ENCODE results near the gene CDK4. TPM values are rescaled to one million over a fixed set of nuclear protein-coding genes. Genes with fewer than 3 reads are reported as not detected.
"Not testable (repeated sequence)": the region's sequence is repeated elsewhere in the genome, so short reads cannot be mapped to it uniquely, and the experiment has no call there.

Gene CDK4
- total RNA-seq, 2 experiments from 2014 or later = 87.7 to 88.6 TPM

DNA sequence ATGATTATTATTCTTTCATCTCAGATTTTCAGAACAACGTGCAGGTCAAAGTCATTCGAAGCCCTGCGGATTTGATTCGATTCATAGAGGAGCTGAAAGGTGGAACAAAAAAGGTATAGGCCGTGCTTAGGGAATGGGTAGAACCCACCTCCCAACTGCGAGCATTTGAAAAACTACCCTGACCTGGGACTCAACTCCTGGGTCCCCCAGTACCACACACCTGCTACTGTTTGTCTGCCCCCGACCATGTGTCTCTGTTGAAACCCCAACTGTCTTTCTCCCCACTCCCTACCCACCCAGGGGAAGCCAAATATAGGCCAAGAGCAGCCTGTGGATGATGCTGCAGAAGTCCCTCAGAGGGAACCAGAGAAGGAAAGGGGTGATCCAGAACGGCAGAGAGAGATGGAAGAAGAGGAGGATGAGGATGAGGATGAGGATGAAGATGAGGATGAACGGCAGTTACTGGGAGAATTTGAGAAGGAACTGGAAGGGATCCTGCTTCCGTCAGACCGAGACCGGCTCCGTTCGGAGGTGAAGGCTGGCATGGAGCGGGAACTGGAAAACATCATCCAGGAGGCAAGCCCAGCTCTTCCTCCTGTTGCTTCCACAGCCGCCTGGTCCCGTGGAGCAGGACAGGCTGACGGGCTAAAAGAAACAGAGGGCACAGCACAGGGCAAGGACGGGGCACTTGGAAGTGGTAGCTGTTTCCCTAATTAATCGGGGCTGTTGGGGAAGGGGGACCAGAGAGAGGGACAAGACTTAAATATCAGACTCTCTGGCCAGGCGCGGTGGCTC is 34.1 kb downstream of the CDK4 start:
- H3K27ac Mint-ChIP-seq = no peak overlapping the region
- no peaks in the 10 kb centered on the region for H3K4me1 Mint-ChIP-seq
- no peak for DNase-seq
- ChIA-PET POLR2A (interaction anchor here (0.6 to 1.7 kb wide), 4 partner anchors 8 to 238 kb away, joined by 3 to 4 read pairs (median 4); partner anchors contain the start of gene ARHGAP9), CTCF (no interaction called here)
- H3K9me3 Mint-ChIP-seq = no peaks in the 10 kb centered on the region
- H3K36me3 Mint-ChIP-seq (ENCODE audit: low read depth) = peaks cover 53% of the 10 kb centered on the region
- H3K27me3 Mint-ChIP-seq = no peaks in the 10 kb centered on the region
- H3K4me3 Mint-ChIP-seq = no peak overlapping the region

DNA sequence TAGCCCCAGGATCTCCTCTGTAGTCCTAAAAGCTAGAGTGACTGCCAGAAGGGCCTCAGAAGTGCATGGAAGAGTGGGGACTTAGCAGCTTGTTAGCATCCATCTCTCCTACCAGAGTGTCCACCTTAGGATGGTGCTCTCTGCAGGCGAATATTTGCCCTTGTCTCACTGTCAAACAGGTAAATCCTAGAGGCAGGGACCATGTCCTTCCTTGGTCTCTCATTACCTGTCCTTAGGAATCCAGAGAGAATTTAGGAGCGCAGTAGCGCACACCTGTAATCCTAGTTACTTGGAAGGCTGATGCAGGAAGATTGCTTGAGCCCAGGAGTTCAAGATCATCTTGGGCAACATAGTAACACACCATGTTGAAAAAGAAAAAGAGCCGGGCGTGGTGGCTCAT is 35.0 kb downstream of the CDK4 start:
- H3K36me3 Mint-ChIP-seq (ENCODE audit: low read depth) = peaks cover 58% of the 10 kb centered on the region
- H3K27ac Mint-ChIP-seq = no peak overlapping the region
- H3K4me3 Mint-ChIP-seq = no peak overlapping the region
- POLR2A ChIA-PET = interaction anchor here (2.1 kb wide), 1 partner anchor 24 kb away, joined by 6 read pairs; no protein-coding TSS in a partner anchor
- CTCF ChIA-PET = no interaction called here
- H3K4me1 Mint-ChIP-seq = no peaks in the 10 kb centered on the region
- no peaks in the 10 kb centered on the region for H3K9me3 Mint-ChIP-seq
- no peaks in the 10 kb centered on the region for H3K27me3 Mint-ChIP-seq
- DNase-seq = no peak

DNA sequence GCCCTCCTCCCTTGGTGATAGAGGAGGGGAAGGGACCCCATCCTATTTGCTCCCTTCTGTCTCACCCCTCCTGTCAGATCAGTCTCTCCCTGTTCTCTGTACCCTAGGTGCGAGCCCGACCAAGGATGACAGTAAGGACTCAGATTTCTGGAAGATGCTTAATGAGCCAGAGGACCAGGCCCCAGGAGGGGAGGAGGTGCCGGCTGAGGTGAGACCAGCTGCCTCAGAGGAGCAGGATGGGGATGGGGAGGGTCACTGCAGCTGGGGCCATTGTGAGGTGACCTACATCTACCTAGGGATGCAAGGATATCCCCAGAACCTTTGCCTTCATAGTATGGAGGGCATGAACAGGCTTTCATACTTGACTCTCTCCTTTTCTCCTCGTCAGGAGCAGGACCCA is 35.8 kb downstream of the CDK4 start:
- Mint-ChIP-seq H3K4me3 (no peak overlapping the region), H3K4me1 (no peaks in the 10 kb centered on the region), H3K27ac (no peak overlapping the region), H3K36me3 (ENCODE audit: low read depth) (peaks cover 58% of the 10 kb centered on the region), H3K27me3 (no peaks in the 10 kb centered on the region), H3K9me3 (no peaks in the 10 kb centered on the region)
- DNase-seq = no peak
- ChIA-PET POLR2A (interaction anchor here (2.1 kb wide), 1 partner anchor 25 kb away, joined by 6 read pairs; no protein-coding TSS in a partner anchor), CTCF (interaction anchor here (1.1 kb wide), 1 partner anchor 257 kb away, joined by 3 read pairs; no protein-coding TSS in a partner anchor)

DNA sequence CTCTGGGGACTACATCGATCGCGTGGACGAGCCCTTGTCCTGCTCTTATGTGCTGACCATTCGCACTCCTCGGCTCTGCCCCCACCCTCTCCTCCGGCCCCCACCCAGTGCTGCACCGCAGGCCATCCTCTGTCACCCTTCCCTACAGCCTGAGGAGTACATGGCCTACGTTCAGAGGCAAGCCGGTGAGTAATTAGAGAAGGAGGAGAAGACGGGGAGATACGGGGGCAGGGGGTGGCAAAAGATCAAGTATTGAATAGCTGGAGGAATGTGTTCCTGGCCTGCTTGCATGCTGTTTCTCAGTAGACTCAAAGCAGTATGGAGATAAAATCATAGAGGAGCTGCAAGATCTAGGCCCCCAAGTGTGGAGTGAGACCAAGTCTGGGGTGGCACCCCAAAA is 36.3 kb downstream of the CDK4 start:
- H3K27ac Mint-ChIP-seq = no peak overlapping the region
- POLR2A ChIA-PET = interaction anchor here (2.1 kb wide), 1 partner anchor 25 kb away, joined by 6 read pairs; no protein-coding TSS in a partner anchor
- H3K4me1 Mint-ChIP-seq = no peaks in the 10 kb centered on the region
- peaks cover 55% of the 10 kb centered on the region for H3K36me3 Mint-ChIP-seq (ENCODE audit: low read depth)
- no peaks in the 10 kb centered on the region for H3K27me3 Mint-ChIP-seq
- DNase-seq = no peak
- no peak overlapping the region for H3K4me3 Mint-ChIP-seq
- no peaks in the 10 kb centered on the region for H3K9me3 Mint-ChIP-seq
- CTCF ChIA-PET = interaction anchor here (1.1 kb wide), 1 partner anchor 257 kb away, joined by 3 read pairs; no protein-coding TSS in a partner anchor

DNA sequence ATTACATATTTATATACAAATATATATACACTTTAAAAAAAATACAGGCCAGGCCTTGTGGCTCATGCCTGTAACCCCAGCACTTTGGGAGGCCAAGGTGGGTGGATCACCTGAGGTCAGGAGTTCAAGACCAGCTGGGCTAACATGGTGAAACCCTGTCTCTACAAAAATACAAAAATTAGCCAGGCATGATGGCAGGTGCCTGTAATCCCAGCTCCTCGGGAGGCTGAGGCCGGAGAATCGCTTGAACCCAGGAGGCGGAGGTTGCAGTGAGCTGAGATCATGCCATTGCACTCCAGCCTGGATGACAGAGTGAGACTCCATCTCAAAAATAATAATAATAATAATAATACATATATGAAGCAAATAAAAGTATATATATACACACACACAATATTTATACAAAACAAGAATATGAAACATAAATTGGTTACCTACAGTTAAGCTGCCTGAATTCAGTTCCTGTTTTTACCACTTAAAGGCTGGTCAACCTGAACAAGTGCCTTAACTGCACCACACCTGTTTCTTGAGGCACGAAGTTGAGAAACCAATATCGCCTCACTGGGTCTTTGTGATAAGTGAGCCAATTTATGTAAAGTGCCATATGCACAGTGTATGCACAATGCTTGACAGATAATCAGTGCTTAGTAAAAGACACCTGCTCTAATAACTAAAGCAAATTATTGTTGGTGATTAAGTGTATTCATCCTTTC is 36.9 kb downstream of the CDK4 start:
- H3K4me1 Mint-ChIP-seq, H3K9me3 Mint-ChIP-seq, DNase-seq, H3K27me3 Mint-ChIP-seq, H3K27ac Mint-ChIP-seq, H3K4me3 Mint-ChIP-seq: not testable (repeated sequence)
- POLR2A ChIA-PET = interaction anchor here (2.1 kb wide), 1 partner anchor 26 kb away, joined by 6 read pairs; no protein-coding TSS in a partner anchor
- CTCF ChIA-PET = interaction anchor here (1.1 kb wide), 1 partner anchor 256 kb away, joined by 3 read pairs; no protein-coding TSS in a partner anchor
- peaks cover 52% of the 10 kb centered on the region for H3K36me3 Mint-ChIP-seq (ENCODE audit: low read depth)

DNA sequence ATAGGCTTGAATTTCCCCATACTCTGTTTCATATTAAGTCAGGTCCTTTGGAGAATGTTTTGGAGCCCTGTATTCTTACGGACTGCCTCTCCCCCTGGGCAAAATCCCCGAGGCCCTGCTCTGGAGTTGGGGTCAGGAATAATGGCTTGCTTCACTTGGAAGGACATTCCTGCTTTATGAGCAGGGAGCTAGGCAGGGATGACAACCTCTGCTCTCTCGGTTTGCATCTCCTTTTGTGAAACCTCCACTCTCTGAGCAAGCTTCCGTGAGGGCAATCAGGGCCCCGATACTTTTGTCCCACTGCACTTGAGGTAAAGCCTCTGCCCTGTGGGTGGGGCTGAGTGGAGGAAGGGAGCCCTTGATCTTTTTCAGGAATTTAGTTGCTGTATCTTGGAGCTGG is 38.9 kb downstream of the CDK4 start:
- ChIA-PET POLR2A (interaction anchor here (0.6 to 1.1 kb wide), 3 partner anchors 8 to 601 kb away, joined by 3 to 8 read pairs (median 3); no protein-coding TSS in a partner anchor), CTCF (no interaction called here)

DNA sequence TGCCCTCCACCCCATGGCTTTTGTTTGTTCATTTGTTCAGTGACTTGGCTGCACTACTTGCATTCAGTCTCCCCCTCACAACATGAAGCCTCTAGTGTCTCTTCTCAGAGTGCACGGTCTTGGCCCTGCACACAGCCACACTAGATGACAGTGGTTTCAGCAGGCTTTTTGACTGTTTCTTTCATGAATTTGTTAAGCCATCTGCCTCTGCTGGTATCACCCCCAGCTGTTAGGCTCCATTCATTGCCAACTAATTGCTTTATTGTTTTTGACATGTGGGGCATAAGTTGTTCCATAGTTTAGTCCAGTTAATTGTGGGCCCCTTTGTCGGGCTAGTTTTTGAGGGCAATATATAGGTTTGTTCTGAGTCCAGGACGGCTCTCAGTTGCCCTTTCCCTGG is 39.4 kb downstream of the CDK4 start:
- H3K27me3 Mint-ChIP-seq = no peaks in the 10 kb centered on the region
- POLR2A ChIA-PET = interaction anchor here (0.6 to 1.1 kb wide), 2 partner anchors 11 to 600 kb away, joined by 3 to 8 read pairs; no protein-coding TSS in a partner anchor
- CTCF ChIA-PET = no interaction called here
- no peaks in the 10 kb centered on the region for H3K9me3 Mint-ChIP-seq
- DNase-seq = no peak
- H3K4me1 Mint-ChIP-seq = peaks cover 8% of the 10 kb centered on the region
- no peak overlapping the region for H3K27ac Mint-ChIP-seq
- peaks cover 37% of the 10 kb centered on the region for H3K36me3 Mint-ChIP-seq (ENCODE audit: low read depth)
- no peak overlapping the region for H3K4me3 Mint-ChIP-seq

More for the DNA sequence above, 38.9 kb downstream of the CDK4 start:
- Mint-ChIP-seq H3K27ac (no peak overlapping the region), H3K9me3 (no peaks in the 10 kb centered on the region), H3K27me3 (no peaks in the 10 kb centered on the region), H3K4me3 (no peak overlapping the region), H3K36me3 (ENCODE audit: low read depth) (peaks cover 40% of the 10 kb centered on the region), H3K4me1 (peaks cover 8% of the 10 kb centered on the region)
- no peak for DNase-seq

DNA sequence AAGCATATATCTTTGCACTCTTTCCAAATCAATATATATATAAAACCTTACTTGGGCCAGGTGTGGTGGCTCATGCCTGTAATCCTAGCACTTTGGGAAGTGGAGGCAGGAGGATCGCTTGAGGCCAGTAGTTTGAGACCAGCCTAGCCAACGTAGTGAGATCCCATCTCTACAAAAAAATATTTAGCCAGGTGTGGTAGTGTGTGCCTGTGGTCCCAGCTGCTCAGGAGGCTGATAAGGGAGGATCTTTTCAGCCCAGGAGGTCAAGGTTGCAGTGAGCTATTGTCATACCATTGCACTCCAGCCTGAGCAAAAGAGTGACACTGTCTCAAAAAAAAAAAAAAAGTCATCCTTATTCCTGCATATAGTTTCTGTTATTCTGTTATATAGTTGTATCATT is 43.8 kb downstream of the CDK4 start:
- Mint-ChIP-seq H3K4me1 (peaks cover 8% of the 10 kb centered on the region), H3K9me3 (peaks cover 4% of the 10 kb centered on the region), H3K36me3 (ENCODE audit: low read depth) (peaks cover 56% of the 10 kb centered on the region), H3K27me3 (no peaks in the 10 kb centered on the region), H3K4me3 (no peak overlapping the region), H3K27ac (no peak overlapping the region)
- ChIA-PET CTCF (interaction anchor here (1.3 kb wide), 1 partner anchor 15 kb away, joined by 4 read pairs; the partner anchor contains the start of gene OS9), POLR2A (interaction anchor here (0.6 to 1.4 kb wide), 5 partner anchors 12 to 601 kb away, joined by 3 to 5 read pairs (median 3); no protein-coding TSS in a partner anchor)
- DNase-seq = no peak

DNA sequence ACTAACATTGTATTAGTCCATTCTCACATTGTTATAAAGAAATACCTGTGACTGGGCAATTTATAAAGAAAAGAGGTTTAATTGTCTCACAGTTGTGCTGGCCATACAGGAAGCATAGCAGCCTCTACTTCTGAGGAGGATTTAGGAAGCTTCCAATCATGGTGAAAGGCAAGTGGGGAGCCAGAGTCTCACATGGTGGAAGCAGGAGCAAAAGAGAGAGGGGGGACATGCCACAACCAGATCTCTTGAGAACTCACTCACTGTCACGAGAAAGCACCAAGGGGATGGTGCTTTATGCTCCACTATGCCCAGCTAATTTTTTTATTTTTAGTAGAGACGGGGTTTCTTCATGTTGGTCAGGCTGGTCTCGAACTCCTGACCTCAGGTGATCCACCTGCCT is 44.9 kb downstream of the CDK4 start:
- peaks cover 59% of the 10 kb centered on the region for H3K36me3 Mint-ChIP-seq (ENCODE audit: low read depth)
- H3K4me1 Mint-ChIP-seq = peaks cover 8% of the 10 kb centered on the region
- H3K27me3 Mint-ChIP-seq = no peaks in the 10 kb centered on the region
- H3K9me3 Mint-ChIP-seq = peaks cover 6% of the 10 kb centered on the region
- CTCF ChIA-PET = interaction anchor here (1.0 to 1.3 kb wide), 3 partner anchors 13 to 74 kb away, joined by 3 to 4 read pairs (median 4); partner anchors contain the start of genes B4GALNT1 and OS9
- H3K4me3 Mint-ChIP-seq = no peak overlapping the region
- DNase-seq = no peak
- POLR2A ChIA-PET = interaction anchor here (1.4 kb wide), 1 partner anchor 13 kb away, joined by 5 read pairs; no protein-coding TSS in a partner anchor
- H3K27ac Mint-ChIP-seq = no peak overlapping the region

DNA sequence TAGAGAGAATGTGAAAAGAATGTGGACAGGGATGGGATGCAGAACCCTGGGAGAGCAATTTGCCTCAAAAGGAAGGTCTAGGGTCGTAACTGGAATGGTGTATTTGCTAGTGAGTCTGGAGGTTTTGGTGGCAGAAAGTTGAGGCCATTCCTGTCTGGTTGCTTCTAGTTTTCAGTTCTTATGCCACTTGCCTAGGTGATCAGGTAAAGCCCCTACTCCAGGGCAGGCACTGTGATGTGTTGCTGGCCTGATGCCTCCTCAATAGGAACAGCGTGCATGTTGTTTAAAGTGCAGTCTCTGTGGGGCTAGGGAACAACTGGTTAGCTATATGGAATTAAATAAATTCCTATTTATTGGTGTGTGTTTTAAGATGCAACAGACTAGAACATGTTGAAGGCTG is 51.8 kb downstream of the CDK4 start:
- Mint-ChIP-seq H3K9me3 (peaks cover 6% of the 10 kb centered on the region), H3K4me3 (no peak overlapping the region), H3K27ac (no peak overlapping the region), H3K36me3 (ENCODE audit: low read depth) (peaks cover 79% of the 10 kb centered on the region), H3K27me3 (no peaks in the 10 kb centered on the region), H3K4me1 (peaks cover 7% of the 10 kb centered on the region)
- ChIA-PET POLR2A (no interaction called here), CTCF (no interaction called here)
- DNase-seq = no peak

DNA sequence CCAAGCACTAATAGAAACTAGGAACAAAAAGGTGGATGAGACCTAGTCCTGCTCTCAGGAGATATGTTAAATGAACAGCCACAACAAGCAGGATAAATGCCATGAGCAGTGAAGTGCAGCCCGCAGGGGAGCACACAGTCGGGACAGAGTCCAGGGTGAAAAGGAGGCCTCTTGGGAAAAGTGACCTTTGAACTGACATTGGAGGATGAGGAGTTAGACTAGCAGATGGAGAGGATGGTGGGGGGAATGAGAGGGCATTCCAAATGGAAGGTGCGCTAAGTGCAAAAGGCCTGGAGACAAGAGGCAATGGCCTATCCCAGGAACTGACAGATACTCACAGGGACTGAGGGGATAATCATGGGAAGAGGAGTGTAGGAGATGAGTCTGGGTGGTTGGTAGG is 53.7 kb downstream of the CDK4 start:
- Mint-ChIP-seq H3K27ac (no peak overlapping the region), H3K36me3 (ENCODE audit: low read depth) (peaks cover 62% of the 10 kb centered on the region)
- CTCF ChIA-PET = no interaction called here

More for the DNA sequence above, 53.7 kb downstream of the CDK4 start:
- no peaks in the 10 kb centered on the region for H3K27me3 Mint-ChIP-seq
- no peak for DNase-seq
- POLR2A ChIA-PET = no interaction called here
- peaks cover 2% of the 10 kb centered on the region for H3K9me3 Mint-ChIP-seq
- peaks cover 7% of the 10 kb centered on the region for H3K4me1 Mint-ChIP-seq
- H3K4me3 Mint-ChIP-seq = no peak overlapping the region

Data from activated CD4-positive, alpha-beta memory T cell treated with anti-CD3 and anti-CD28 coated beads, Interleukin-2, amount 10 ng/mL, durations not matched to agents 7 days and 5 days (primary cell).